Pulmonary artery endothelial cell (primary cell): ENCODE measurements around the gene SUN3. TPM values are rescaled to one million over a fixed set of nuclear protein-coding genes. Genes with fewer than 3 reads are reported as not detected.
"Not testable (repeated sequence)": the region's sequence is repeated elsewhere in the genome, so short reads cannot be mapped to it uniquely, and the experiment has no call there.

Experiments used
- DNase-seq: peaks from one replicate; pipeline ENCODE4 v3.0.0-alpha.2; 2011; ENCODE audit warnings: low read depth, low spot score
- total RNA-seq: library from RNA; depleted of rRNA; stranded (reverse); fragments of >200 nt; gene quantifications from 2 replicates; pipeline ENCODE4 v1.2.3, GENCODE V29; 2014

SUN3 gene
- total RNA-seq, 1 donor from 2014 or later, result not detected

DNA sequence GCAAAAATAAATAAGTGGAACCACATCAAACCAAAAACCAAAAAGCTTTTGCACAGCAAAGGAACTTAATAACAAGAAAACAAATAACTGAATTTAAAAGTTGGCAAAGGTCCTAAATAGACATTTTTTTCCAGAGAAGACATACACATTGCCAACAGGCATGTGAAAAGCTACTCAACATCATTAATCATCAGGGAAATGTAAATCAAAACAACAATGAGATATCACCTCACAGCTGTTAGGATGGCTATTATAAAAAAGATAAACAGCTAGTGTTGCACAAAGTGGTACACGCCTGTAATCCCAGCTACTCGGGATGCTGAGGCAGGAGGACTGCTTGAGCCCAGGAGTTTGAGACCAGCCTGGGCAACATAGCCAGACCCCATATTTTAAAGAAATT, 2.2 kb upstream of the SUN3 start:
- no peak for DNase-seq

GRCh38 chr7:48025624-48026023, 3.3 kb downstream of the SUN3 start:
- no peak for DNase-seq

GRCh38 chr7:48017674-48018073, 11.2 kb downstream of the SUN3 start:
- DNase-seq, result no peak

DNA sequence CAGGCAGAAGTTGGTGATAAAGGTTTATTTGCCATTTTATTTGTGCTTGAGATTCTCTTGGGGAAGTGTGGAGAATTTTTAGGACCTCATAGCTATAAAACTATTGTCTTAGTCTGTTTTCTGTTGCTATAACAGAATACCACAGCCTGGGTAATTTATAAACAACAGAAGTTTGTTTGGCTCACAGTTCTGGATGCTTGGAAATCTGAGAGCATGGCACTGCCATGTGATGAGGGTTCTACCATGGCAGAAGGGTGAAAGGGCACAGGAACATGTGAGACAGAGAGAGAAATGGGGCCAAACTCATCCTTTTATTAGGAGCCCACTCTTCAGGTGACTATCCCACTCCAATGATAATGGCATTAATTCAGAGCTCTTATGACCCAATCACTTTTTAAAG, 12.3 kb downstream of the SUN3 start:
- no peak for DNase-seq

DNA sequence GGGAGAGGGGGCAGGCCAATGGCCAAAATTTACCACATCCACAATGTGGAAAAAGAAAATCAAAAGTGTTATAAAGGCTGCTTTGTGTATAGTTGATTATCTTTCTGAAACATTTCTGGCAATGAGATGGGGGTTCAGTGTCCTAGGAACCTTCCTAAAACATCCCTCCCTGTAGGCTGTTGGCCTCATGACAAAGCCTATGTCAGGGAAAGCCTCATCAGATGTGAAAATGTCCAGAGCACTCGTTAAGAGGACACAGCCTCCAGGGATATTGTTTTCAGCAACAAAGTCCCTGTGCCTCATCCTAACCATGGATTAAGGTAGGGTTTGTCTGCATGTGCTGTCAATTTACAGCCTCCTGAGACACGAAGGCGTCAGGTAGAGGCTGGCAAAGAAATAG, 17.0 kb downstream of the SUN3 start:
- DNase-seq, result no peak

DNA sequence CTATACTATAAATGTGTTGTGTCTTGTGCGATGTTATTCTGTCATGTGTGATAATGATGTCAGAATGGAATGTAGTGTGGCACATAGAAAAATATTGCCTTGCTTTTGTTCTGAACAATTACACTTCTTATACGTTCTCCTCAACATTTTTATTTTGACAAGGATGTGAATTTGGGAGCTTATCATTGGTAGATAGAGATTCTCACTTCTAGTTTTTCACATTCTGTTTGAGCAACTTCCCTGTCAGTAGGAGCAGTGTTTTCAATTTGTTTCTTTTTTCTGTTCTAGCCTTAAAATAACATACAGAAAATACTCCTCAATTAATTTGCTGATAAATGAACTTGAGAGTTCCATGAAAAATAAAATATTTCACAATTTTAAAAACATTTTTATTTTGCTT, 17.6 kb downstream of the SUN3 start:
- no peak for DNase-seq

DNA sequence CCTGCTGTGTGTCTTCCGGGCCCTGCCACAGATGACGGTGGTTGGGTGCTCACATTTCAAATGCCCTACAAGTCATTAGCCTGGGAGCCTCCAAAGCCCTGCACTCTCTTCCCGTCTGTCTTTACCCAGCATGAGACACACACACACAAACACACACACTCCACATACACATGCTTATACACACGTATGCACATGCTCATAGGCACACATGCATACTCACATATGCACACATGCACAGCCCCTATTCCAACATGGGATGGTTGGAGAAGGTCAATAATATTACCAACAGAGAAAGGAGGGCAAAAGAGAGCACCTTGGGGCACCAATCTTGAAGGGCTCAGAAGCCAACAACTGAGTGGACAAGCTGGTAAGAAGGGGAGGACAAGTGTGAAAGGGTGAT, 19.0 kb downstream of the SUN3 start:
- DNase-seq, result no peak

- no peak for DNase-seq
These were observed 19.6 kb downstream of the SUN3 start for GRCh38 chr7:48009257-48009656.

DNA sequence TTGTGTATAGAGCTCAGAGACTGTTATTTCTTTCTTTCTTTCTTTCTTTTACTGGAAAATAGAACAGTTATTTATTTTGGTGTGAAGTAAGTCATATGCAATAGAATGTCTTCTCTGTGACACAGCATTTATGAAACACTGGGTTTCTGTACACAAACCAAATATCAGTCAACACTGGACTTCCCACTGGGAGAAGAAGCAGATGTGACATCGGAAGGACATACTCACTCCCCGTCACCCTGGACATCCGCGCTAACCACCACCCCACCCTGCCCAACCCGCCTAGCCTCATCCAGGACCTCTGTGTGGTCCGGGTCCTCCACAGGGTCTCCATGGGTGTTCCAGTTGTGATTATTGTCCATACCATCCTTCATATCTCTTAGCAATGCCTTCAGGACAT, 22.0 kb downstream of the SUN3 start:
- DNase-seq, result no peak

DNA sequence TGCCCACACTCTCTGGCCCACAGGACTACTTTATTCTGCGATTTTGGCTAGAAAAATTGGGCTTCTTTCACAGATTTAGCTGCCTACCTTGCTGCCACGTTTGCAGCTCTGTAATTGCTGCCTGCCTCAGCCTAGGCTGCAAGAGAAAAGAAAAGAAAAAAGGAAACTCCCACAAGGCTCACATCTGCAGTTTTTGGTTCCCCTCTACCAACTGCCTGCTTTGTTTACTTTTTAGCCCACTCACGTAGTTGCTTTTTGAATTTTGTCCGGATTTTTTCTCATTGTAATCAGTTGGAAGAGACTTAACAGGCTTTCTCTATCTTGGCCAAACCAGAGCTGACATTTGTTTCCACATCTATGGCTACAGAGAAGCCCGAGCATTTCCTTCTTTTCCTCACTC, 24.3 kb downstream of the SUN3 start:
- DNase-seq, result no peak

GRCh38 chr7:48004032-48004431, 24.9 kb downstream of the SUN3 start:
- DNase-seq, result no peak

GRCh38 chr7:48000164-48000563, 28.7 kb downstream of the SUN3 start:
- DNase-seq, result not testable (repeated sequence)

- no peak for DNase-seq
These were observed 29.5 kb downstream of the SUN3 start for GRCh38 chr7:47999413-47999812.

- DNase-seq, result no peak
These were observed 36.5 kb downstream of the SUN3 start for GRCh38 chr7:47992446-47992845.

DNA sequence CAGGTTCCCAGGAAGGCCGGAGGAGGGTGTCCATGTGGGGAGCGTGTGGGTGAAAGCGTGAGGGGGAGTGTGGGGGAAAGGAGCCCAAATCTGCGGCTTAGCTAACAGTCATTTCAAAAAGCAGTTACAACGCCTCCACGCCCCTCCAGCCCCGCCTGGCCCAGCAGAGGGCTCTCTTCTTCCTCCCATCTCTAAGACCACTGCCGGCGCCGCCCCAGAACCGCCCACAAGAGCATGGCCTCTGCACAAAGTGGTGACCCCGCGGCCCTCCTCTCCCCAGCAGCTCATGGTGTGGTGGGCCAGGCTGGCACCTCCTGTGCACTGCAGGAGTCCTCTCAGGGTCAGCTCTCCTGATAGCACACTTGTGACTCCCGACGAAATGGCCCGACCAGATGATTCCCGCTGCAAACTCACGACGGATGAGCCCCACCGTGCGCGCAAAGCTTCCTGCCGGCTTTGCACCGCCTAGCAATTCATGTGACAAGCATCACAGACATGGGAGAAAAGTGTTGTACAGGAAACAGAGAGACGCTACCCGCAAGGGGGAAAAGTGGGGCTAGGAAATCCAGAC, 37.1 kb downstream of the SUN3 start:
- DNase-seq, result peak; percentile 24

DNA sequence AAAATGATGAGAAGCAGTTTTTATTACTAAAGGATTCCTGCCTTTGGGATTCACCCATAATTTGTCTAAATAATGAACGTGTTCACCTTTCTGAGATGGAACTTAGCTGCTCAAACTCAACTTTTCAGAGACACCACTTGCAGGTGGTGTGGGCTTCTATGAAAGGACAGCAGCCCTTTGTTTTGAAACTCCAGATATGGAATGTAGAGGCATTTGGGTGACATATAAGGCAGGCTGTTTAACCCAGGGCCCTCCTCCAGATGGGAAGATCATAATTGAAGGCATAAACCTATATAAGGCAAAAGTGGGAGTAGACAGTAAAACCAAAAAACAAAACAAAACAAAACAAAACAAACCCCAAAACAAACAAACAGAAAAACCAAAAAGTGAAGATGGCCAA, 37.6 kb downstream of the SUN3 start:
- DNase-seq, result no peak

DNA sequence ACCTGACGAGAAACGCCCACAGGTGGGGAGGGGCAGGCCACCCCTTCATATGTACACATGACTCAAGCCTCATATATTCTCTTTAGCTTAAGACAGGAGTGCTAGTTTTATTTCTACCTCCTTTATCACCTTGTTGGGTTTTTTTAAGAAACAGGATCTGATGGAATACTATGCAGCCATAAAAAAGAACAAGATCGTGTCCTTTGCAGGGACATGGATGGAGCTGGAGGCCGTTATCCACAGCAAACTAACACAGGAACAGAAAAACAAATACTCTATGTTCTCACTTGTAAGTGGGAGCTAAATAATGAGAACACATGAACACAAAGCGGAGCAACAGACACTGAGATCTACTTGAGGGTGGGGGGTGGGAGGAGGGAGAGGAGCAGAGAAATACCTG, 38.3 kb downstream of the SUN3 start:
- no peak for DNase-seq

DNA sequence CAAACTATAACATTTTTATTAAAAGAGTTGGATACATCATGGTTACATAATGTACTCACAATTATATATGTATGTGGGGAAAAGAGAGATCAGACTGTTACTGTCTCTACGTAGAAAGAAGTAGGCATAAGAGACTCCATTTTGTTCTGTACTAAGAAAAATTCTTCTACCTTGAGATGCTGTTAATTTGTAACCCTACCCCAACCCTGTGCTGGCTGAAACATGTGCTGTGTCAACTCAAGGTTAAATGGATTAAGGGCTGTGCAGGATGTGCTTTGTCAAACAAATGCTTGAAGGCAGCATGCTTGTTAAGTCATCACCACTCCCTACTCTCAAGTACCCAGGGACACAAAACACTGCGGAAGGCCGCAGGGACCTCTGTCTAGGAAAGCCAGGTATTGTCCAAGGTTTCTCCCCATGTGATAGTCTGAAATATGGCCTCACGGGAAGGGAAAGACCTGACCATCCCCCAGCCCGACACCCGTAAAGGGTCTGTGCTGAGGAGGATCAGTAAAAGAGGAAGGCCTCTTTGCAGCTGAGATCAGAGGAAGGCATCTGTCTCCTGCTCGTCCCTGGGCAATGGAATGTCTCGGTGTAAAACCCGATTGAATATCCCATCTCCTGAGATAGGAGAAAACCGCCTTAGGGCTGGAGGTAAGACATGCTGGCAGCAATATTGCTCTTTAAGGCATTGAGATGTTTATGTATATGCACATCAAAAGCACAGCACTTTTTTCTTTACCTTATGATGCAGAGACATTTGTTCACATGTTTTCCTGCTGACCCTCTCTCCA, 39.1 kb downstream of the SUN3 start:
- not testable (repeated sequence) for DNase-seq

- no peak for DNase-seq
These were observed 40.2 kb downstream of the SUN3 start for GRCh38 chr7:47988496-47989386.

GRCh38 chr7:47982610-47983009, 46.3 kb downstream of the SUN3 start:
- no peak for DNase-seq

DNA sequence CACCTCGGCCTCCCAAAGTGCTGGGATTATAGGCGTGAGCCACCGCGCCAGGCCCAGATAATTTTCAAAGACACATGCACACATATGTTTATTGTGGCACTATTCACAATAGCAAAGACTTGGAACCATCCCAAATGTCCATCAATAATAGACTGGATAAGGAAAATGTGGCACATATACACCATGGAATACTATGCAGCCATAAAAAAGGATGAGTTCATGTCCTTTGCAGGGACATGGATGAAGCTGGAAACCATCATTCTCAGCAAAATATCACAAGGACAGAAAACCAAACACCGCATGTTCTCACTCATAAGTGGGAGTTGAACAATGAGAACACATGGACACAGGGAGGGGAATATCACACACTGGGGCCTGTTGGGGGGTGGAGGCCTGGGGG, 48.3 kb downstream of the SUN3 start:
- DNase-seq, result not testable (repeated sequence)

- DNase-seq, result no peak
These were observed 49.1 kb downstream of the SUN3 start for GRCh38 chr7:47979832-47980181.
